ENCODE results near the gene CCDC148.

DNA sequence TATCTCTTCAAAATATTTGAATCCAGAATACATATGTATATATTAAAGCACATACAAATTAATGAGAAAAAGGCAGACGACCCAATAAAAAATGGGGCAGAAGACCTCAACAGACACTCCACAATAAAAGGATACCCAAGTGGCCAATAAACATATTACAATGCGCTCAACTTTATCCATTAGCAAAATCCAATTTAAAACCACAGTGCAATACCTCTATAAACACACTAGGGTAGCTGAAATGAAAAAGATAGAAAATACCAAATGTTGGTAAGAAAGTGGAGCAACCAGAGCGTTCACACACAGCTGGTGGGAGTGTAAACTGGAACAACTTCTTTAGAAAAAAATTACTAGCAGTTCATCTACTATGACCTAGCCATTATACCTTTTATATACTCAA lies 75.3 kb downstream of the CCDC148 start:
- TF ChIP-seq, protein P1, sequence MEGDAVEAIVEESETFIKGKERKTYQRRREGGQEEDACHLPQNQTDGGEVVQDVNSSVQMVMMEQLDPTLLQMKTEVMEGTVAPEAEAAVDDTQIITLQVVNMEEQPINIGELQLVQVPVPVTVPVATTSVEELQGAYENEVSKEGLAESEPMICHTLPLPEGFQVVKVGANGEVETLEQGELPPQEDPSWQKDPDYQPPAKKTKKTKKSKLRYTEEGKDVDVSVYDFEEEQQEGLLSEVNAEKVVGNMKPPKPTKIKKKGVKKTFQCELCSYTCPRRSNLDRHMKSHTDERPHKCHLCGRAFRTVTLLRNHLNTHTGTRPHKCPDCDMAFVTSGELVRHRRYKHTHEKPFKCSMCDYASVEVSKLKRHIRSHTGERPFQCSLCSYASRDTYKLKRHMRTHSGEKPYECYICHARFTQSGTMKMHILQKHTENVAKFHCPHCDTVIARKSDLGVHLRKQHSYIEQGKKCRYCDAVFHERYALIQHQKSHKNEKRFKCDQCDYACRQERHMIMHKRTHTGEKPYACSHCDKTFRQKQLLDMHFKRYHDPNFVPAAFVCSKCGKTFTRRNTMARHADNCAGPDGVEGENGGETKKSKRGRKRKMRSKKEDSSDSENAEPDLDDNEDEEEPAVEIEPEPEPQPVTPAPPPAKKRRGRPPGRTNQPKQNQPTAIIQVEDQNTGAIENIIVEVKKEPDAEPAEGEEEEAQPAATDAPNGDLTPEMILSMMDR (IDR thresholded peaks at IDR 0.05): no peak
- TF ChIP-seq RFX5 (IDR thresholded peaks at IDR 0.05) (no peak), EP300 (IDR thresholded peaks at IDR 0.05) (no peak), CEBPB (IDR thresholded peaks at IDR 0.05) (no peak), REST (IDR thresholded peaks at IDR 0.05) (no peak), POLR2A (IDR thresholded peaks at IDR 0.05; ENCODE audit: low read length) (no peak), MAZ (IDR thresholded peaks at IDR 0.05; ENCODE audit: borderline replicate concordance, low read depth, low read length) (no peak), CBX8 (IDR thresholded peaks at IDR 0.05) (no peak), HOXA7 (CRISPR knock-in tag; IDR thresholded peaks at IDR 0.05) (no peak), USF2 (IDR thresholded peaks at IDR 0.05) (no peak), CHD2 (IDR thresholded peaks at IDR 0.05; ENCODE audit: low read length, partially characterized antibody) (no peak), EHF (CRISPR knock-in tag; IDR thresholded peaks at IDR 0.05) (no peak), MYC (IDR thresholded peaks at IDR 0.05; ENCODE audit: borderline replicate concordance, low read length) (no peak)
- TF ChIP-seq, protein P2, sequence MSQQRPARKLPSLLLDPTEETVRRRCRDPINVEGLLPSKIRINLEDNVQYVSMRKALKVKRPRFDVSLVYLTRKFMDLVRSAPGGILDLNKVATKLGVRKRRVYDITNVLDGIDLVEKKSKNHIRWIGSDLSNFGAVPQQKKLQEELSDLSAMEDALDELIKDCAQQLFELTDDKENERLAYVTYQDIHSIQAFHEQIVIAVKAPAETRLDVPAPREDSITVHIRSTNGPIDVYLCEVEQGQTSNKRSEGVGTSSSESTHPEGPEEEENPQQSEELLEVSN (IDR thresholded peaks at IDR 0.05; ENCODE audit: borderline replicate concordance, low read depth): no peak
